ENCODE data around the gene MBD1. TPM values are rescaled to one million over a fixed set of nuclear protein-coding genes. Genes with fewer than 3 reads are reported as not detected.

Gene MBD1
- total RNA-seq, 1 experiment from 2014 or later, result 70.8 TPM

GRCh38 chr18:50320719-50321118 is 39.4 kb upstream of the MBD1 start:
- Histone ChIP-seq H3K27me3 (replicated peaks; ENCODE audit: insufficient read depth, low read depth, low read length, poor library complexity) (peaks cover 52% of the 10 kb centered on the region), H3K27ac (ENCODE audit: low read depth, low read length, poor library complexity, severe bottlenecking) (no peak overlapping the region), H3K36me3 (ENCODE audit: insufficient read depth, low read length, poor library complexity, severe bottlenecking) (no peaks in the 10 kb centered on the region), H3K4me1 (ENCODE audit: insufficient read depth, low read length, poor library complexity, severe bottlenecking) (no peaks in the 10 kb centered on the region), H3K4me3 (ENCODE audit: low read depth, low read length, poor library complexity, severe bottlenecking) (no peak overlapping the region), H3K9me3 (ENCODE audit: low read depth, low read length, poor library complexity, severe bottlenecking) (no peaks in the 10 kb centered on the region)
- no TSS peak for BruUV-seq (replicated peaks)
- intact Hi-C loops (cut with micrococcal nuclease; ENCODE audit: unreplicated experiment), result no loop called here
- POLR2A ChIA-PET (ENCODE audit: low non-redundant PET), result no interaction called here
- no peak for TF ChIP-seq CTCF (conservative IDR thresholded peaks at IDR 0.05; ENCODE audit: low read depth, low read length)
- TF ChIP-seq EZH2 (IDR thresholded peaks at IDR 0.05; ENCODE audit: borderline replicate concordance, low read depth, low read length, poor library complexity, severe bottlenecking), result no peak
- CTCF ChIA-PET, result no interaction called here
- no peak for DNase-seq (ENCODE audit: low spot score)

- DNase-seq (ENCODE audit: low spot score), result no peak
- no peak overlapping the region for H3K27ac ChIP-seq (ENCODE audit: low read depth, low read length, poor library complexity, severe bottlenecking)
- H3K27me3 ChIP-seq (replicated peaks; ENCODE audit: insufficient read depth, low read depth, low read length, poor library complexity), result peaks cover 35% of the 10 kb centered on the region
- ChIA-PET CTCF (no interaction called here), POLR2A (ENCODE audit: low non-redundant PET) (no interaction called here)
- intact Hi-C loops (cut with micrococcal nuclease; ENCODE audit: unreplicated experiment), result no loop called here
- no peaks in the 10 kb centered on the region for H3K36me3 ChIP-seq (ENCODE audit: insufficient read depth, low read length, poor library complexity, severe bottlenecking)
- H3K9me3 ChIP-seq (ENCODE audit: low read depth, low read length, poor library complexity, severe bottlenecking), result no peaks in the 10 kb centered on the region
- no TSS peak for BruUV-seq (replicated peaks)
- no peaks in the 10 kb centered on the region for H3K4me1 ChIP-seq (ENCODE audit: insufficient read depth, low read length, poor library complexity, severe bottlenecking)
- no peak overlapping the region for H3K4me3 ChIP-seq (ENCODE audit: low read depth, low read length, poor library complexity, severe bottlenecking)
- TF ChIP-seq CTCF (conservative IDR thresholded peaks at IDR 0.05; ENCODE audit: low read depth, low read length) (no peak), EZH2 (IDR thresholded peaks at IDR 0.05; ENCODE audit: borderline replicate concordance, low read depth, low read length, poor library complexity, severe bottlenecking) (no peak)
These were observed 34.0 kb upstream of the MBD1 start for GRCh38 chr18:50315100-50315871.

- Histone ChIP-seq H3K36me3 (ENCODE audit: insufficient read depth, low read length, poor library complexity, severe bottlenecking) (no peaks in the 10 kb centered on the region), H3K4me1 (ENCODE audit: insufficient read depth, low read length, poor library complexity, severe bottlenecking) (no peaks in the 10 kb centered on the region), H3K27me3 (replicated peaks; ENCODE audit: insufficient read depth, low read depth, low read length, poor library complexity) (peaks cover 21% of the 10 kb centered on the region), H3K4me3 (ENCODE audit: low read depth, low read length, poor library complexity, severe bottlenecking) (no peak overlapping the region), H3K9me3 (ENCODE audit: low read depth, low read length, poor library complexity, severe bottlenecking) (no peaks in the 10 kb centered on the region), H3K27ac (ENCODE audit: low read depth, low read length, poor library complexity, severe bottlenecking) (no peak overlapping the region)
- no TSS peak for BruUV-seq (replicated peaks)
- ChIA-PET CTCF (no interaction called here), POLR2A (ENCODE audit: low non-redundant PET) (no interaction called here)
- TF ChIP-seq CTCF (conservative IDR thresholded peaks at IDR 0.05; ENCODE audit: low read depth, low read length) (no peak), EZH2 (IDR thresholded peaks at IDR 0.05; ENCODE audit: borderline replicate concordance, low read depth, low read length, poor library complexity, severe bottlenecking) (no peak)
- intact Hi-C loops (cut with micrococcal nuclease; ENCODE audit: unreplicated experiment), result no loop called here
- no peak for DNase-seq (ENCODE audit: low spot score)
These were observed 32.6 kb upstream of the MBD1 start for GRCh38 chr18:50313873-50314460.

Measured in A673 (cell line).